ENCODE data around the gene RTL1.

GRCh38 chr14:100855256-100855930 lies 48.1 kb downstream of the RTL1 start:
- TF ChIP-seq GATA2 (IDR thresholded peaks at IDR 0.05; ENCODE audit: low read depth, low read length) (no peak), GATA3 (IDR thresholded peaks at IDR 0.05; ENCODE audit: low read depth, low read length) (no peak)

All from SH-SY5Y (cell line).